ENCODE data around the gene C1S. TPM values are rescaled to one million over a fixed set of nuclear protein-coding genes. Genes with fewer than 3 reads are reported as not detected.
"Not testable (repeated sequence)": the region's sequence is repeated elsewhere in the genome, so short reads cannot be mapped to it uniquely, and the experiment has no call there.

C1S gene
- total and polyA plus RNA-seq, 2 donors = 74.2 to 196 TPM

DNA sequence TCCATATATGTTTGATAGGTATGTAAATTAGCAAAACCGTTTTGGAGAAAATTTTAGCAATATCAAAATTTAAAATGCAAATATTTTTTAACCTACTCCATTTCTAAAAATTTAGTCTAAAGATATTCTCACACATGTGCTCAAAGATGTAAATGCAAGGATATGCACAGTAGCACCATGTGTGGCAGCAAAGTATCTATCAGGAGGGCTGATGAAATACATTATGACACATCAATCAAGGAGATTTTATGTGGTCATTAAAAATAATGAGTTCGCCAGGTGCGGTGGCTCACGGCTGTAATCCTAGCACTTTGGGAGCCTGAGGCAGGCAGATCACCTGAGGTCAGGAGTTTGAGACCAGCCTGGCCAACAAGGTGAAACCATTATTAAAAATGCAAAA is 39.7 kb downstream of the C1S start:
- Histone ChIP-seq H3K9me3 (ENCODE audit: control insufficient read depth in 2 of 2, insufficient read depth in 1 of 2, low read length in 1 of 2) (no peaks in the 10 kb centered on the region), H3K36me3 (ENCODE audit: control insufficient read depth in 2 of 2, insufficient read depth in 2 of 2, low read length in 1 of 2) (peaks cover 4 to 10% of the 10 kb centered on the region in 2 donors)
- 98% methylated on average over 4 of the region's 4 CpGs for WGBS

DNA sequence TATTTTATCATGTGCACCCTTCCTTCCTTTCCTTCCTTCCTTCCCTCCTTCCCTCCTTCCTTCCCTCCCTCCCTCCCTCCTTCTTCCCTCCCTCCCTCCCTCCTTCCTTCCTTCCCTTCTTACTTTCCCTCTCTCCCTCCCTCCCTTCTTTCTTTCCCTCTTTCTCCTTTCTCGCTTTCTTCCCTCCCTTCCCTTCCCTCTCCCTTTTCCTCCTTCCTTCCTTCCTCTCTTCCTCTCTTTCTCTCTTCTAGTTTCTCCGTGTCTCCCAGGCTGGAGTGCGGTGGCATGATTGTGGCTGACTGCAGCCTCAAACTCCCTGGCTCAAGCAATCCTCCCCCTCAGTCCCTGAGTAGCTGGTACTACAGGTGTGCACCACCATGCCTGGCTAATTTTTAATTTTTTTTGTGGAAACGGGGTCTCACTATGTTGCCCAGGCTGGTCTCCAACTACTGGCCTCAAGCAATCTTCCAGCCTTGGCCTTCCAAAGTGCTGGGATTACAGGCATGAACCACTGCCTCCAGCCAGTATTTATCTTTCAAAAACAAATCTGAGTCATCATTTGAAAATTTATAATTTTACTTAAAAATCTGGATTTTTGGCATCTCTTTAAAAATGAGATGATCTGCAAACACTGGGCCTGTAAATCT is 40.7 kb downstream of the C1S start:
- H3K9me3 ChIP-seq (ENCODE audit: control insufficient read depth in 2 of 2, insufficient read depth in 1 of 2, low read length in 1 of 2) = no peaks in the 10 kb centered on the region
- peaks cover 4 to 10% of the 10 kb centered on the region in 2 donors for H3K36me3 ChIP-seq (ENCODE audit: control insufficient read depth in 2 of 2, insufficient read depth in 2 of 2, low read length in 1 of 2)
- WGBS = 98% methylated on average over 4 of the region's 4 CpGs
- peaks cover 0 to 12% of the 10 kb centered on the region in 2 donors for H3K4me1 ChIP-seq (ENCODE audit: control insufficient read depth in 2 of 2, insufficient read depth in 2 of 2, low read length in 2 of 2)
- H3K27me3 ChIP-seq (ENCODE audit: control insufficient read depth in 2 of 2, insufficient read depth in 1 of 2, low read length in 1 of 2) = no peaks in the 10 kb centered on the region
- DNase-seq (ENCODE audit: low read depth in 6 of 9, low spot score in 9 of 9) = no peak
- H3K4me3 ChIP-seq (ENCODE audit: low read length in 2 of 2) = no peak overlapping the region
- H3K27ac ChIP-seq (ENCODE audit: low read depth in 1 of 2, low read length in 1 of 2) = no peak overlapping the region

More for the DNA sequence above, 39.7 kb downstream of the C1S start:
- Histone ChIP-seq H3K4me3 (ENCODE audit: low read length in 2 of 2) (no peak overlapping the region), H3K27me3 (ENCODE audit: control insufficient read depth in 2 of 2, insufficient read depth in 1 of 2, low read length in 1 of 2) (no peaks in the 10 kb centered on the region), H3K4me1 (ENCODE audit: control insufficient read depth in 2 of 2, insufficient read depth in 2 of 2, low read length in 2 of 2) (peaks cover 0 to 12% of the 10 kb centered on the region in 2 donors), H3K27ac (ENCODE audit: low read depth in 1 of 2, low read length in 1 of 2) (no peak overlapping the region)
- no peak for DNase-seq (ENCODE audit: low read depth in 6 of 9, low spot score in 9 of 9)

DNA sequence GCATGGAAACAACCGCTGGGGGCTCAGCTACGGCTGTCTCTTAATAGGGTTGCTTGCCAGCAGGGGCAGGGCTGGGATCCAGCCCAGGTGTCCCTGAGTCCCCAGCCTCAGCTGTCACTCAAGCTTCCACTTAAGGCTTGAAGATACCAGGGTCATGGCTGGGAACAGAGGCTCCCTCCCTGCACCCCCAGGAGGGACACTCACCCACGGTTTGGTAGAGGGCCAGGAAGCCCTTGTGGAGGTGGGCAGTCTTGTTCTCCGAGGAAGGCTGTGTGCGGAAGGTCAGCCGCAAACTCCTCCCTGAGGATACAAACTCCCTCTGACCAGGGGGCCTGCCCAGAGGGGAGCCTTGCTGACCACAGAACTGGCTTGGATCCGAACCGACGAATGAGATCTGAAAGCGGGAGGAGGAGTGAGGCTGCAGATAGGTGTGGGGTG is 41.2 kb downstream of the C1S start:
- DNase-seq (ENCODE audit: low read depth in 6 of 9, low spot score in 9 of 9) = no peak
- Histone ChIP-seq H3K27me3 (ENCODE audit: control insufficient read depth in 2 of 2, insufficient read depth in 1 of 2, low read length in 1 of 2) (no peaks in the 10 kb centered on the region), H3K36me3 (ENCODE audit: control insufficient read depth in 2 of 2, insufficient read depth in 2 of 2, low read length in 1 of 2) (peaks cover 4 to 10% of the 10 kb centered on the region in 2 donors), H3K4me1 (ENCODE audit: control insufficient read depth in 2 of 2, insufficient read depth in 2 of 2, low read length in 2 of 2) (peaks cover 0 to 8% of the 10 kb centered on the region in 2 donors), H3K9me3 (ENCODE audit: control insufficient read depth in 2 of 2, insufficient read depth in 1 of 2, low read length in 1 of 2) (no peaks in the 10 kb centered on the region), H3K4me3 (ENCODE audit: low read length in 2 of 2) (no peak overlapping the region), H3K27ac (ENCODE audit: low read depth in 1 of 2, low read length in 1 of 2) (no peak overlapping the region)
- 97% methylated on average over 10 of the region's 10 CpGs for WGBS

DNA sequence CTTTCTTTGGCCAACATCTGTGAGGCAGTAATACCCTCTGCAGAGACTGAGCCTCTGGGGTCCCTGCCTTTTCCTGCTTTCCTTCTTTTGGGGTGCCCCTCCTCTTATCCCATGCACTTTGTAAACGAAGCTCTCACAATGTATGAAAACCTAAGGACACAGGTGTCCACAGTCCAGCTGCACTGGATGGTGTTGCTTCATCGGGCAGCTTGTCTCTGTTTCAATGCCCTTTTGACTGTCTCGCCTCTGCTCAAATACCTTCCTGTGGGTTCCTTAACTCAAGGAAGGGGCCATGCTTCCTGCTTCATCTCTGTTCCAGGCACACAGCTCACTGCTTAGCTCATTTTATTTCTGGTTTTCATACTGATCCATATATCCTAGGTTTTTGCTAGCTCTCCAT is 42.1 kb downstream of the C1S start:
- no peak for DNase-seq (ENCODE audit: low read depth in 6 of 9, low spot score in 9 of 9)
- Histone ChIP-seq H3K27ac (ENCODE audit: low read depth in 1 of 2, low read length in 1 of 2) (no peak overlapping the region), H3K36me3 (ENCODE audit: control insufficient read depth in 2 of 2, insufficient read depth in 2 of 2, low read length in 1 of 2) (peaks cover 4 to 10% of the 10 kb centered on the region in 2 donors), H3K27me3 (ENCODE audit: control insufficient read depth in 2 of 2, insufficient read depth in 1 of 2, low read length in 1 of 2) (no peaks in the 10 kb centered on the region), H3K4me1 (ENCODE audit: control insufficient read depth in 2 of 2, insufficient read depth in 2 of 2, low read length in 2 of 2) (peaks cover 0 to 11% of the 10 kb centered on the region in 2 donors), H3K9me3 (ENCODE audit: control insufficient read depth in 2 of 2, insufficient read depth in 1 of 2, low read length in 1 of 2) (no peaks in the 10 kb centered on the region), H3K4me3 (ENCODE audit: low read length in 2 of 2) (no peak overlapping the region)
- WGBS = 70% methylated on average over 3 of the region's 3 CpGs

DNA sequence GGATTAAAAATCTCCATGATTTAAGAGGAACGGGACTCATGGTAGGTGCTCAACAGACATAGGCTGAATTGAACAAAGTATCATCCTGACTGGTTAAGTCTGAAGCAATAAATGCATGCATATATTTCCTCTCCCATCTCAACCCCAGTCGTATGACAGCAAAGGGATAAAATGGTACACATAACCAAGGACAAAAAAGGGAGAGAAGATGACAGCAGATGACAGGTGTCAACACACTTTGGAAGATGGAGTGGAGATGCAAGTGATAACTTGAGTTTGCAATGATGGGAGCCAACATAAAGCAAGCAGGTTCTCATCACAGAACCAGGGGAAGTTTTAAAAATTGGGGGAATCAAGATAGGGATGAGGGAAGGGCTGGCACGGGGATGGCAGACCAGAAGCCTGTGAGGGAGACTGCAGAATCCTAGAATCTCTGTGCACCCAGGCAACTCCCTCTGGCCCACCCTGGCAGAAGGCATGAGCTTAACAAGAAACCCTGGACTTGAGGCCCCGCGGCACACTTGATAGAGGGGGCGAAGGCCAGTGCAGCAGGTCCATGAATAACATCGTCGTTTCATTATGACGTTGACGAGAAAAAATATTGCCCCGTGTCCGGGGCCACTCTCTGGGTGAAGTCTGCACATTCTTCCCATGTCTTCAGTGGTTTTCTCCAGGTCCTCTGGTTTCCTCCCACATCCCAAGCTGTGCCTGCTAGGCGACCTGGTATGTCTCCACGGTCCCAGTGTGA is 43.5 kb downstream of the C1S start:
- WGBS = 97% methylated on average over 14 of the region's 14 CpGs
- Histone ChIP-seq H3K27me3 (ENCODE audit: control insufficient read depth in 2 of 2, insufficient read depth in 1 of 2, low read length in 1 of 2) (no peaks in the 10 kb centered on the region), H3K4me3 (ENCODE audit: low read length in 2 of 2) (no peak overlapping the region), H3K27ac (ENCODE audit: low read depth in 1 of 2, low read length in 1 of 2) (no peak overlapping the region), H3K4me1 (ENCODE audit: control insufficient read depth in 2 of 2, insufficient read depth in 2 of 2, low read length in 2 of 2) (peaks cover 10 to 21% of the 10 kb centered on the region in 2 donors), H3K9me3 (ENCODE audit: control insufficient read depth in 2 of 2, insufficient read depth in 1 of 2, low read length in 1 of 2) (no peaks in the 10 kb centered on the region), H3K36me3 (ENCODE audit: control insufficient read depth in 2 of 2, insufficient read depth in 2 of 2, low read length in 1 of 2) (peaks cover 4 to 10% of the 10 kb centered on the region in 2 donors)
- no peak for DNase-seq (ENCODE audit: low read depth in 6 of 9, low spot score in 9 of 9)

DNA sequence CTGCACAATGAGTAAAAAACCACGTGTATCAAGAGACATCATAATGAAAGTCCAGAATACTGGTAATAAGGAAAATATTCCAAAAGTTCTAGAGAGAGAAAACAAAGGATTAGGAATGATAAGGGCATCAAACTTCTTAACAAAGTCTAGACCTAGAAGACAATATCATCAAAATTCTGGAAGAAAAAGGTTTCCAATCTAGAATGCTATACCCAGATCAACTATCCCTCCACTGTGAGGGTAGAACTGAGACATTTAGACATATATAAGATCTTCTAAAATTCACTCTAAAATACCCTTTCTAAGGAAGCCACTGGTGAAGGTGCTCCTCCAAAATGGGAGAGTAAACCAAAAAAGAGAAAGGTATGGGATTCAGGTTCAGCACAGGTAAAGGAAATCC is 45.6 kb downstream of the C1S start:
- H3K27me3 ChIP-seq (ENCODE audit: control insufficient read depth in 2 of 2, insufficient read depth in 1 of 2, low read length in 1 of 2) = no peaks in the 10 kb centered on the region
- no peak for DNase-seq (ENCODE audit: low read depth in 6 of 9, low spot score in 9 of 9)
- peaks cover 15 to 27% of the 10 kb centered on the region in 2 donors for H3K4me1 ChIP-seq (ENCODE audit: control insufficient read depth in 2 of 2, insufficient read depth in 2 of 2, low read length in 2 of 2)
- WGBS = 100% methylated on average over 1 of the region's 1 CpG
- H3K9me3 ChIP-seq (ENCODE audit: control insufficient read depth in 2 of 2, insufficient read depth in 1 of 2, low read length in 1 of 2) = no peaks in the 10 kb centered on the region
- H3K27ac ChIP-seq (ENCODE audit: low read depth in 1 of 2, low read length in 1 of 2) = no peak overlapping the region
- H3K4me3 ChIP-seq (ENCODE audit: low read length in 2 of 2) = no peak overlapping the region
- peaks cover 3 to 4% of the 10 kb centered on the region in 2 donors for H3K36me3 ChIP-seq (ENCODE audit: control insufficient read depth in 2 of 2, insufficient read depth in 2 of 2, low read length in 1 of 2)

DNA sequence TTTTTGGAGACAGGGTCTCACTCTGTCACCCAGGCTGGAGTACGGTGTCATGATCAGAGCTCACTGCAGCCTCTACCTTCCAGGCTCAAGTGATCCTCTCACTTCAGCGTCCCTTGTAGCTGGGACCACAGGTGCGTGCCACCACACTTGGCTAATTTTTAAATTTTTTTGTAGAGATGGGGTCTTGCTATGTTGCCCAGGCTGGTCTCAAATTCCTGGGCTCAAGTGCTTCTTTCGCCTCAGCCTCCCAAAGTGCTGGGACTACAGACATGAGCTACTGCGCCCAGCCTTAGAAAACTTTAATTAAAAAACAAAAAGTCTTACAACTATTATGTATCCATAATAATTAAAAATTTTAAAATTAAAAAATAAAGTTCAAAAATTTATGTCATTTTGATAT is 46.7 kb downstream of the C1S start:
- H3K9me3 ChIP-seq (ENCODE audit: control insufficient read depth in 2 of 2, insufficient read depth in 1 of 2, low read length in 1 of 2); H3K4me3 ChIP-seq (ENCODE audit: low read length in 2 of 2); H3K36me3 ChIP-seq (ENCODE audit: control insufficient read depth in 2 of 2, insufficient read depth in 2 of 2, low read length in 1 of 2); H3K27ac ChIP-seq (ENCODE audit: low read depth in 1 of 2, low read length in 1 of 2); H3K27me3 ChIP-seq (ENCODE audit: control insufficient read depth in 2 of 2, insufficient read depth in 1 of 2, low read length in 1 of 2); DNase-seq (ENCODE audit: low read depth in 6 of 9, low spot score in 9 of 9): not testable (repeated sequence)
- WGBS = 99% methylated on average over 5 of the region's 5 CpGs
- H3K4me1 ChIP-seq (ENCODE audit: control insufficient read depth in 2 of 2, insufficient read depth in 2 of 2, low read length in 2 of 2) = peaks cover 15 to 27% of the 10 kb centered on the region in 2 donors

DNA sequence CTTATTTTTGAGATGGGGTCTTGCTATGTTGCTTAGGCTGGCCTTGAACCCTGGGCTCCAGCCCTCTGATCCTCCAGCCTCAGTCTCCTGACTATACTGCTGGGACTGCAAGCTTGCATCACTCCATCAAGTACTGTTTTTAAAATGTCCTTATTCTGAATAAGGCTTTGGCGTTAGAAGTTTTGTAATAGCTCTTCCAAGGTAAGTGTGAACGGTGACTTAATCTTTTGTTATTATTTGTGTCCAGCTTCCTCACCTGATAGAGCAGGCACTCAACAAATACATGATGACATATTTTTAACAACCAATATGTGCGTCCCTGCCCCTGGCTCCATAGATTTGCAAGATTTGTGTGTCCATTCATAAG is 47.1 kb downstream of the C1S start:
- Histone ChIP-seq H3K27ac (ENCODE audit: low read depth in 1 of 2, low read length in 1 of 2) (peak overlapping the region; percentile 91 to 94), H3K4me1 (ENCODE audit: control insufficient read depth in 2 of 2, insufficient read depth in 2 of 2, low read length in 2 of 2) (peaks cover 15 to 23% of the 10 kb centered on the region in 2 donors), H3K4me3 (ENCODE audit: low read length in 2 of 2) (peak overlapping the region; percentile 63 to 75), H3K36me3 (ENCODE audit: control insufficient read depth in 2 of 2, insufficient read depth in 2 of 2, low read length in 1 of 2) (peaks cover 0 to 4% of the 10 kb centered on the region in 2 donors), H3K9me3 (ENCODE audit: control insufficient read depth in 2 of 2, insufficient read depth in 1 of 2, low read length in 1 of 2) (no peaks in the 10 kb centered on the region), H3K27me3 (ENCODE audit: control insufficient read depth in 2 of 2, insufficient read depth in 1 of 2, low read length in 1 of 2) (no peaks in the 10 kb centered on the region)
- WGBS = 83% methylated on average over 3 of the region's 3 CpGs
- no peak for DNase-seq (ENCODE audit: low read depth in 6 of 9, low spot score in 9 of 9)

DNA sequence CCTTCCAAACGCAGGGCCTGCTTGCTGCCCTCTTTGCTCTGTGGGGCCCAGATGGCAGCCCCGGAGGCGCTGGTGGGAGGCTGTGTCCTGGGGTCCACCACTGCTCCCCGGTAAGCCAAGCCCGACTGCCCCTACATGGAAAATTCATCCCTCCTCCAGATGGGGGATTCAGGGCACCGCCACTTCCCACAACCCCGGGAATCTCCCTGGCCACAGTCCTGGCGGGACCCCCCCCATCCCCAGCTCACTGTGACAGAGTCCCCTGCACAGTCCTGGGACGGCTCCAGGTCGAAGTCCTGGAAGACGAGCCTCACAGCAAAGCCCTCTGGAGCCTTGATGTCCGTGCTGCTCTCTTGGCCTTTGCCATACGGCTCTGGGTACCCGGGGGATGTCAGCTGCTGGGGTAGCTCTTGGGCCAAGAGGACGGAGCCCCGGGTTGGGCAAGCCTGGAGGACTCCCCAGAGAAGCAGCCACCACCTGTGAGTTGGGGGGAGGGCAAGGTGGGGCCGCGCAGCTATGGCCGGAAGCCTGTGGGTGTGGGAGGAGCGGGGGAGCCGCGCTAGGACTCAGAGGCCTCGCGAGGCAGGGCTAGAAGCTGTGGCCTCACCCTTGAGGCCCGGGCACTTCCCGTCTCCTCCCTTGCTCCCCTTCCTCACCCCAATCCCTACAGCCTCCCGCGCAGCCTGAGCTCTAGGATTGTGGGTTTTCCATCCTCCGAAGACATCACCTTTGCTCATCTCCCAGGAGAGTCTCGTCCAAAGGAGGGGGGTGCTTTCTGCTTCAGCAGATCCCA is 47.7 kb downstream of the C1S start:
- H3K4me3 ChIP-seq (ENCODE audit: low read length in 2 of 2) = peak overlapping the region; percentile 63 to 75
- H3K27ac ChIP-seq (ENCODE audit: low read depth in 1 of 2, low read length in 1 of 2) = peak overlapping the region; percentile 91 to 94
- DNase-seq (ENCODE audit: low read depth in 6 of 9, low spot score in 9 of 9) = peak in 7 of 9 donors; percentile 58 to 86 (median 64)
- H3K4me1 ChIP-seq (ENCODE audit: control insufficient read depth in 2 of 2, insufficient read depth in 2 of 2, low read length in 2 of 2) = peaks cover 15 to 26% of the 10 kb centered on the region in 2 donors
- WGBS = 11% methylated on average over 30 of the region's 30 CpGs
- no peaks in the 10 kb centered on the region for H3K9me3 ChIP-seq (ENCODE audit: control insufficient read depth in 2 of 2, insufficient read depth in 1 of 2, low read length in 1 of 2)
- H3K27me3 ChIP-seq (ENCODE audit: control insufficient read depth in 2 of 2, insufficient read depth in 1 of 2, low read length in 1 of 2) = no peaks in the 10 kb centered on the region
- H3K36me3 ChIP-seq (ENCODE audit: control insufficient read depth in 2 of 2, insufficient read depth in 2 of 2, low read length in 1 of 2) = peaks cover 0 to 4% of the 10 kb centered on the region in 2 donors
